ENCODE data around the gene TMEM59L. TPM values are rescaled to one million over a fixed set of nuclear protein-coding genes. Genes with fewer than 3 reads are reported as not detected.

Gene TMEM59L
- total RNA-seq, 3 donors from 2014 or later, result 0.93 to 10.5 (median 1.4) TPM

DNA sequence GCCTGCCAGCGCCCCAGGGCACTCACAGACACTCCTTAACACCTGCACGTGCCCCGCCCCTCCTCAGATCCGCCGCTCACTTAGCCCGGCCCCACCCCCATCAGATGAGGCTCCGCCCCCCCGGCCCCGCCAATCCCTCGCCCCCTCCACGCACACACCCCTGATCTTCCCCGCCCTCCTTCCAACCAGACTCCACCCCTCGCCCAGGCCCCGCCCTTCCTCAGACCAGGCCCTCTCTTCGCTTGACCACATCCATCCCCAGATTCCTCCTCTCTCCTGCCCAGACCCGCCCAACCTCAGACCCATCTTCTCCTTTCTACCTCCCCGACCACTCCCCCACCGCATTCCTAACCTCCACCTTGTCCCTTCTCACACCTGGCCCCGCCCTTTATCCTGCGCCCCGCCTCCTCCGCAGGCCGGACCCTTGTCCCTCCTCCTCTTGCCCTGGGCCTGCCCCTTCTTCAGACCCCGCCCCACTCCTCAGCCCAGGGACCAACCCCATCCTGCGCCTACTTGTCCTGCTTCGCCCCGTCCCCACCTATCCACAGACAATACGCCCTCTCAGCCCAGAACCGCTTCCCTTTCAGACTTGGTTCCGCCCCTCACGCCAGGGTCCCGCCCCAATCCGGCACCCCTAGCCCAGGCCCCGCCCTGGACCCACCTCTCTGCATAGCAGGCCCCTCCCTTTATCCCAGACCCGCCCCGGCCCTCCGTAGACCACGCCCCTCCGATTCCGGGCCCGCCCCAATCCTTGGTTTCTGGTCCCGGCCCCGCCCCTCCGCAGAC is 23.7 kb downstream of the TMEM59L start:
- intact Hi-C loops (cut with DNase I, micrococcal nuclease), result no loop called here
- Histone ChIP-seq H3K4me3 (peak overlapping the region; percentile 25), H3K9me3 (no peaks in the 10 kb centered on the region), H3K36me3 (ENCODE audit: low read depth) (no peaks in the 10 kb centered on the region), H3K4me1 (ENCODE audit: low read depth) (peaks cover 24% of the 10 kb centered on the region)
- ATAC-seq, result peak; percentile 89
- TF ChIP-seq, protein P1, sequence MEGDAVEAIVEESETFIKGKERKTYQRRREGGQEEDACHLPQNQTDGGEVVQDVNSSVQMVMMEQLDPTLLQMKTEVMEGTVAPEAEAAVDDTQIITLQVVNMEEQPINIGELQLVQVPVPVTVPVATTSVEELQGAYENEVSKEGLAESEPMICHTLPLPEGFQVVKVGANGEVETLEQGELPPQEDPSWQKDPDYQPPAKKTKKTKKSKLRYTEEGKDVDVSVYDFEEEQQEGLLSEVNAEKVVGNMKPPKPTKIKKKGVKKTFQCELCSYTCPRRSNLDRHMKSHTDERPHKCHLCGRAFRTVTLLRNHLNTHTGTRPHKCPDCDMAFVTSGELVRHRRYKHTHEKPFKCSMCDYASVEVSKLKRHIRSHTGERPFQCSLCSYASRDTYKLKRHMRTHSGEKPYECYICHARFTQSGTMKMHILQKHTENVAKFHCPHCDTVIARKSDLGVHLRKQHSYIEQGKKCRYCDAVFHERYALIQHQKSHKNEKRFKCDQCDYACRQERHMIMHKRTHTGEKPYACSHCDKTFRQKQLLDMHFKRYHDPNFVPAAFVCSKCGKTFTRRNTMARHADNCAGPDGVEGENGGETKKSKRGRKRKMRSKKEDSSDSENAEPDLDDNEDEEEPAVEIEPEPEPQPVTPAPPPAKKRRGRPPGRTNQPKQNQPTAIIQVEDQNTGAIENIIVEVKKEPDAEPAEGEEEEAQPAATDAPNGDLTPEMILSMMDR (IDR thresholded peaks at IDR 0.05), result no peak
- peak; percentile 99 to 100 (median 99) for DNase-seq

DNA sequence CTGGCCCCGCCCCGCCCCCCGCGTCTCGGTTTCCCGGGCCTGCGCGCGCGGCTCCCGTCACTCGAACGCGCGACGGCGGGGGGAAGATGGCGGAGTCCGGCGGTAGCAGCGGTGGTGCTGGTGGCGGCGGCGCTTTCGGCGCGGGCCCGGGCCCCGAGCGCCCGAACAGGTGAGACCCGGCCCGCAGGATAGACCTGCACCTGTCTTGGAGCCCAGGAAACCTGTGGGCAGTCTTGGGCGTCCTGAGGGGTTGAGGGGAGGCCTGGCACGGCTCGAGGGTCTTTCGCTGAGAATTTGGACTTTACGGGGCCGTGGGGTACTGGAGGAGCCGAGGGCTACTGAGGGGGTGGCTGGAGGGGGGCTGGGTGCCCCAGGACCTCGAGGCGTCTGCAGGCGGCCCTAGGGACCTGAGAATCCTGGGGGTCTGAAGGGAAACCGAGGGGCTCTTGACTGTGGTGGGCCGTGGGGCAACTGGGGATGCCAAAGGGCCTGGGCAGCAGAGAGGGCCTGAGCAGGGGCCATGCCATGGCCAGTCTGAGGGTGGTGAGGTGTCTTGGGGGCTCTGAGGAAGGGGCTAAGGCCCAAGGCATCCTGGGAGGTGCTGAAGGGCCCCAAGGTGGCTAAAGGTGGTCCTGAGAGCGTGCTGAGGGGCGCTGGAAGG is 24.4 kb downstream of the TMEM59L start, which contains the start of gene KLHL26:
KLHL26 (plus strand) TSS at position 60 of the 661 bp plus-strand sequence; CDS start at position 87, 27 bp downstream.
- no peak for DNase-seq
- H3K4me3 ChIP-seq, result peak within 1 kb of the TSS; percentile 25
- intact Hi-C loops (cut with DNase I, micrococcal nuclease), result no loop called here
- H3K4me1 ChIP-seq (ENCODE audit: low read depth), result peaks cover 24% of the 10 kb centered on the region
- no peaks in the 10 kb centered on the region for H3K9me3 ChIP-seq
- TF ChIP-seq, protein P1 (IDR thresholded peaks at IDR 0.05), result no peak
- H3K36me3 ChIP-seq (ENCODE audit: low read depth), result no peaks in the 10 kb centered on the region
- no peak for ATAC-seq

DNA sequence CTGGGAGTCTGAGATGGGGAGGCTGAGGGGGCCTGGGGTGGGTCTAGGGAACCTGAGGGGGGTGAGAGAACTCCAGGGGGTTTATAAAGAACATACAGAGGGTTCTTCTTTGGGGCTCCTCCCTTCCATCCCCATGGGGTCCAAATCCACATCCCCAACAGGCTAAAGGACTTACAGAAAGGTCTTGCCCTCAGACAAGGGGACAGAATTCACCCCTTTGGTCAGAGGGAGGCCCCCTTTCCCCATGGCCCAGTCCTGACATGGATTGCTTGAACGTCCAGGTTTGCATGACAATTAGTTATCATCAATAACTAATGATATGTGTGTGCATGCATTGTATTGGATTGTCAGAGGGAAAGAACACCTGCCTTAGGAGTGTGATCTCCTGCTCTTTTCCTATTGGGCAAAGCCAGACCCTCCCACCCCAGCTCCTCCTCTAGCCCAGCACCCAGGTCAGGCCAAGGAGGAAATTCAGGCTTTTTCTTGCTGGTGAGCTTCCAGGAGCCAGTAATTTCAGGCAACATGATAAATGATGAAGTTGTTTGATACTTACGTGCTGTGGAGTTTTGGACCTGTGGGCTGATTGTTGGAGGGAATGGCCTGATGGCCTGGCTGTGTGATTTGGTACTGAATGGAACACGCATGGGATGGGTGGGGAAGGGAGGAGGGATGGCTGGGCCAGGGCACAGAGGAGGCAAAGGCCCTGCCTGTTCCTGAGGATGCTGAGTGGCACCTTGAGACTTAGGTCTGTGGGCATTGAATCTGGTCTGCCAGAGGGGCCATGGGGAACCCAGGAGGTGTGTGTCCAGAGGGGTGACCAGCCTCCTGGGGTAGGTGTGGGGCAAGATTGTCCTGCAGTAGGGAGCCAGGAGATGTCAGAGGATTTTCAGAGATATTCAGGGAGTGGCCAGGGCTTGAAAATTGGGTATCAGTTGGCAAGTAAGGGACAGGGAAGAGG is 25.3 kb downstream of the TMEM59L start:
- ATAC-seq (peak; percentile 43), DNase-seq (peak; percentile 67 to 71 (median 67))
- no peak overlapping the region for H3K4me3 ChIP-seq
- H3K9me3 ChIP-seq, result no peaks in the 10 kb centered on the region
- peaks cover 24% of the 10 kb centered on the region for H3K4me1 ChIP-seq (ENCODE audit: low read depth)
- TF ChIP-seq, protein P1 (IDR thresholded peaks at IDR 0.05), result no peak
- intact Hi-C loops (cut with DNase I, micrococcal nuclease), result no loop called here
- H3K36me3 ChIP-seq (ENCODE audit: low read depth), result no peaks in the 10 kb centered on the region

DNA sequence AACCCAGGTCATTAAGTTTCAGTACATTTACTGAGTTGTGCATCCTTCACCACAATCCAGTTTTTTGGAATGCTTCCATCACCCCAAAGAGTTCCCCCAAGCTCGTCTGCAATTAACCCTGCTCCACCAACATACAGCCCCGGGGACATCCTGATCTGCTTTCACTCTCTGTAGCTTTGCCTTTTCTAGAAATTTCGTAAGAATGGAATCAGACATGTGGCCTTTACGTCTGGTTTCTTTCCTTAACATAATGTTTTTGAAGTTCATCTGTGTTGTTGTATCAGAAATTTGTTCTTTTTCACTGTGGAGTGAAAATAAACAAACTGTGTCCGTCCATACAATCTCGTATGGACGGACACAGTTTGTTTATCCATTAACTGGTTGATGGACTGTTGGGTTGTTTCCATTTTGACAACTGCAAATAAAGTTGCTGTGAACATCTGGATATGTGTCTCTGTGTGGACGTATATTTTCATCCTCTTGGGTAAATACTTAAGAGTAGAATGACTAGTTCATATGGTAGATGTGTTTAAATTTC is 27.1 kb downstream of the TMEM59L start:
- TF ChIP-seq, protein P1 (IDR thresholded peaks at IDR 0.05), result no peak
- intact Hi-C loops (cut with DNase I, micrococcal nuclease), result no loop called here
- peaks cover 24% of the 10 kb centered on the region for H3K4me1 ChIP-seq (ENCODE audit: low read depth)
- DNase-seq (no peak), ATAC-seq (no peak)
- no peaks in the 10 kb centered on the region for H3K36me3 ChIP-seq (ENCODE audit: low read depth)
- H3K9me3 ChIP-seq, result no peaks in the 10 kb centered on the region
- no peak overlapping the region for H3K4me3 ChIP-seq
